Superior temporal gyrus (tissue), 1 donor: ENCODE measurements around the gene IMMP2L.
"Not testable (repeated sequence)": the region's sequence is repeated elsewhere in the genome, so short reads cannot be mapped to it uniquely, and the experiment has no call there.

Experiments used
- DNase-seq: peaks from one replicate; pipeline ENCODE4 v3.0.0-alpha.2; 2016; ENCODE audit errors: extremely low spot score

IMMP2L gene

GRCh38 chr7:110750931-110751605 is 811.2 kb downstream of the IMMP2L start:
- DNase-seq: no peak

- DNase-seq: no peak
Measured at GRCh38 chr7:110733221-110733620, 829.1 kb downstream of the IMMP2L start.

GRCh38 chr7:110724811-110725210 is 837.5 kb downstream of the IMMP2L start:
- no peak for DNase-seq

- no peak for DNase-seq
Measured at GRCh38 chr7:110721395-110721794, 840.9 kb downstream of the IMMP2L start.

- DNase-seq: no peak
Measured at GRCh38 chr7:110720626-110721025, 841.7 kb downstream of the IMMP2L start.

- DNase-seq: no peak
Measured at GRCh38 chr7:110719741-110720140, 842.6 kb downstream of the IMMP2L start.

- no peak for DNase-seq
Measured at GRCh38 chr7:110718503-110719205, 843.6 kb downstream of the IMMP2L start.

GRCh38 chr7:110704225-110704624 is 858.1 kb downstream of the IMMP2L start:
- no peak for DNase-seq

GRCh38 chr7:110698576-110698975 is 863.7 kb downstream of the IMMP2L start:
- no peak for DNase-seq

- no peak for DNase-seq
Measured at GRCh38 chr7:110693344-110693743, 868.9 kb downstream of the IMMP2L start.

- no peak for DNase-seq
Measured at GRCh38 chr7:110688908-110689307, 873.4 kb downstream of the IMMP2L start.

- DNase-seq: no peak
Measured at GRCh38 chr7:110685899-110686298, 876.4 kb downstream of the IMMP2L start.

GRCh38 chr7:110681941-110682340 is 880.4 kb downstream of the IMMP2L start:
- DNase-seq: no peak

- no peak for DNase-seq
Measured at GRCh38 chr7:110677405-110677804, 884.9 kb downstream of the IMMP2L start.

GRCh38 chr7:110676785-110677184 is 885.5 kb downstream of the IMMP2L start:
- no peak for DNase-seq

- no peak for DNase-seq
Measured at GRCh38 chr7:110675383-110676103, 886.7 kb downstream of the IMMP2L start.

GRCh38 chr7:110673148-110673547 is 889.1 kb downstream of the IMMP2L start:
- no peak for DNase-seq

- no peak for DNase-seq
Measured at GRCh38 chr7:110669410-110669809, 892.9 kb downstream of the IMMP2L start.

GRCh38 chr7:110664803-110665202 is 897.5 kb downstream of the IMMP2L start:
- DNase-seq: no peak

- not testable (repeated sequence) for DNase-seq
Measured at GRCh38 chr7:110660637-110661036, 901.7 kb downstream of the IMMP2L start.

- no peak for DNase-seq
Measured at GRCh38 chr7:110650328-110650727, 912.0 kb downstream of the IMMP2L start.

GRCh38 chr7:110647266-110647665 is 915.0 kb downstream of the IMMP2L start:
- no peak for DNase-seq

- DNase-seq: peak; percentile 33
Measured at GRCh38 chr7:110646804-110647203, 915.5 kb downstream of the IMMP2L start.
